Activated T-cell treated with anti-CD3 and anti-CD28 coated beads for 24 hours (primary cell): ENCODE results near the gene CDK11A.
A peak's percentile ranks its signal among the peaks of the same experiment; 100 is the strongest.
"Not testable (repeated sequence)": the region's sequence is repeated elsewhere in the genome, so short reads cannot be mapped to it uniquely, and the experiment has no call there.

Experiments used
- DNase-seq: peaks from one replicate; pipeline ENCODE4 v3.0.0-alpha.2; 2020; ENCODE audit warnings: low read depth

The CDK11A gene

DNA sequence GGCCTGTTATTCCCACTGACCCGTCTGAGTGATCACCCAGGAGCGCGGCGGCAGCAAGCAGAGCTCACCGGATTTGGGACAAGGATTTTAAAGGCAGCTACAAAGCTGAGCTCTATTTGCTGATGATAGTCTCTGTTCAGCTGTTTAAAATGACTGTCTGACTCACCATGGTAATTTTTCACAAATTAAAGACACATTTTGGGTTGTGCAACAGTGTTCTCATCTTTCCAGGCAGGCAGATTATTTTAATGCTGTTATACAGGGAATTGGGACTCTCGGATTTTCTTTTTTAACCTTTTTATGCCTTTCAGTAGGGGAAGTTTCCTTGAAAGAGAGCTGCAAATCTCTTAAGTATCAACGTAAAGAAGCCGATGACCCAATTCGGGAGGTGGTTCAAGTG lies 61.8 kb downstream of the CDK11A start:
- not testable (repeated sequence) for DNase-seq

DNA sequence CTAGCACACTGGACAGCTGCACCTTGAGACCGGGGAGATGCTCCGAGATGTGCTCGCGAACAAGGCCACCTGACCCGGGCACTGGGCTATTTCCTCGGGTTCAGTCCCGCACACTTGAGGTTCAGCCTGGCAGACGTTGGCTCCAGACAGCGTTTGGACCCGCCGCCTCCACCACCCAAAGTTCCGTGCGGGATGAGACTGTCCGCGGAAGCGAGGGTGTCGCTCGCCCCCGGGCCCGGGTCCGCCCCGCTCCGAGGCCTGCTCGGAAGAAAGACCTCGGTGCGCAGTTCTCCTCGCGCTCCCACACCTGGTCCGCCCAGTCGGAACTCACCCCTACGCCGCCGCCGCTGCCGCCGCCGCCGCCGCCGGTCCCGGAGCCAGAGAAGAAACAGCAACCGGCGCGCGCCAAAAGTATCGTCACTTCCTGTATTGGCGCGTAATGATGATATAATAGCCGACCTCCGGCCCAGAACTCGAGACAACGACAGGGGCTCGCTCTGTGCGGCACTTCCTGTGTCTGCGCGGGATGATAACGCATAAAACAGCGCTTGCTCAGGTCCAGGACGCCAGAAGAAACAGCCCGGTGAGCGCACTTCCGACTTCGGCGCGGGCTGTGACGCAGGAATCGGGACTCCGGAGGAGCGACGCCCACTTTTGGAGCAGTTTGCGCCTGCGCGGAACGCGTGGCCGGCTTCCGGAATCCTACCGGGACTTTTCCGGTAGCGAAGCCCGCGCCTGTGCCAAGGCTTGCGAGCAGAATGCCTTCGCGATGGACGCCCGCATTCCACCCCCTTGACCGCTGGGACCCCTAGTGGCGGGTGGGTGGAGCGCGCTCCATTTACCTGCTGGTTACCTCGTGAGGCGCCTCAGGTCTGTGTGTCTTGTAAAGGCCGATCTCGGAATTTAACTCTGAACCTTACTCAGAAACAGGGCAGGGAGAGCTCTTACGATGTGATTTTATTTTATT lies 65.3 kb downstream of the CDK11A start, which contains the start of gene CDK11B:
Gene CDK11B (minus strand): TSS at position 422 of the 967 bp plus-strand sequence. CDS start 1,519 bp downstream, outside the sequence.
- DNase-seq = peak; percentile 100
